OCI-LY3 (cell line): ENCODE measurements around the gene PDE8A.

Source experiments
- H2AFZ ChIP-seq: fragments of 200-600, 300-600 bp; shearing (Covaris generic); 2 replicates; pipeline ENCODE4 v1.6.0; 2014; ENCODE audit warnings: antibody characterized with exemption, low read depth, low read length
- H3K27ac ChIP-seq: fragments of 200-600, 300-600 bp; sonication (generic); 2 replicates; pipeline ENCODE4 v1.5.1; 2014; ENCODE audit warnings: mild to moderate bottlenecking, low read length, moderate library complexity, mixed read lengths
- H3K27me3 ChIP-seq: fragments of 200-600, 300-600 bp; sonication (generic); 2 replicates; pipeline ENCODE4 v1.6.1; 2014; ENCODE audit warnings: low read depth, low read length, mixed read lengths
- H3K36me3 ChIP-seq: fragments of 200-600, 300-600 bp; sonication (generic); replicated peaks from 2 replicates; pipeline ENCODE3; 2014; ENCODE audit warnings: low read depth, low read length, mixed read lengths
- H3K4me1 ChIP-seq: fragments of 300-600, 200-600 bp; sonication (generic); 2 replicates; pipeline ENCODE4 v1.6.1; 2014; ENCODE audit warnings: low read length, mixed read lengths
- H3K4me2 ChIP-seq: fragments of 200-600, 300-600 bp; sonication (generic); 2 replicates; pipeline ENCODE4 v1.6.1; 2014; ENCODE audit warnings: low read length, mixed read lengths
- H3K4me3 ChIP-seq: fragments of 300-600, 200-600 bp; sonication (generic); 2 replicates; pipeline ENCODE4 v1.5.1; 2014; ENCODE audit warnings: antibody characterized with exemption, mild to moderate bottlenecking, low read length, moderate library complexity
- H3K79me2 ChIP-seq: fragments of 300-600, 200-600 bp; shearing (Covaris generic); 2 replicates; pipeline ENCODE4 v1.6.1; 2014; ENCODE audit warnings: mild to moderate bottlenecking, low read length, mixed read lengths
- H3K9ac ChIP-seq: fragments of 300-600, 200-600 bp; shearing (Covaris generic); 2 replicates; pipeline ENCODE4 v1.6.0; 2014; ENCODE audit warnings: mild to moderate bottlenecking, low read length, moderate library complexity
- H3K9me3 ChIP-seq: fragments of 200-600, 300-600 bp; shearing (Covaris generic); 2 replicates; pipeline ENCODE4 v1.6.1; 2014; ENCODE audit warnings: low read length, mixed read lengths; ENCODE audit not compliant: insufficient read depth
- H4K20me1 ChIP-seq: fragments of 200-600, 300-600 bp; sonication (generic); 2 replicates; pipeline ENCODE4 v1.6.1; 2016; ENCODE audit warnings: low read length, mixed read lengths; ENCODE audit not compliant: insufficient read depth
- EZH2phosphoT487 ChIP-seq: fragments of 200-600 bp; shearing (Covaris generic); IDR thresholded peaks from 2 replicates; pipeline ENCODE4 v1.6.1; 2018; ENCODE audit warnings: antibody characterized with exemption, mixed run types, low read depth
- TF ChIP-seq, protein P1 (sequence below): fragments of 200-600, 300-600 bp; sonication (generic); IDR thresholded peaks from 2 replicates; pipeline ENCODE4 v1.5.1; 2014; ENCODE audit warnings: antibody characterized with exemption, low read length, low read depth

The PDE8A gene

DNA sequence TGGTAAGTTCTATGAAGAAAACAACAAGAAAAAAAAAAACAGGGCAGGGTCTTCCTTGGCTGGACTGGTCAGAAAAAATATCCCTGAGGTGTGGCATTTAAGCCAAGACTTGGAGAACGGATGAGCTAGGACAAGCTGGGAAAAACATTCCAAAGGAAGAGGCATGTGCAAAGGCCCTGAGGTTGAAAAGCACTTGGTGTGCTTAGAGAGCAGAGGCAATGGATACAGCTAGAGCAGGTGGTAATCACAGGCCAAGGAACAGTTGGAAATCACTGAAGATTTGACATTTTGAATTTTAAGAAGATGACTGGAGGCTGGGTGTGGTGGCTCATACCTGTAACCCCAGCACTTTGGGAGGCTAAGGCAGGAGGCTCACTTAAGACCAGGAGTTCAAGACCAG, 42.9 kb upstream of the PDE8A start:
- no peak overlapping the region for H2AFZ ChIP-seq
- no peaks in the 10 kb centered on the region for H4K20me1 ChIP-seq
- no peak overlapping the region for H3K27ac ChIP-seq
- H3K36me3 ChIP-seq: no peaks in the 10 kb centered on the region
- no peak overlapping the region for H3K4me2 ChIP-seq
- no peaks in the 10 kb centered on the region for H3K9me3 ChIP-seq
- H3K27me3 ChIP-seq: peaks cover 15% of the 10 kb centered on the region
- H3K4me3 ChIP-seq: no peak overlapping the region
- no peak for TF ChIP-seq EZH2phosphoT487
- TF ChIP-seq, protein P1, sequence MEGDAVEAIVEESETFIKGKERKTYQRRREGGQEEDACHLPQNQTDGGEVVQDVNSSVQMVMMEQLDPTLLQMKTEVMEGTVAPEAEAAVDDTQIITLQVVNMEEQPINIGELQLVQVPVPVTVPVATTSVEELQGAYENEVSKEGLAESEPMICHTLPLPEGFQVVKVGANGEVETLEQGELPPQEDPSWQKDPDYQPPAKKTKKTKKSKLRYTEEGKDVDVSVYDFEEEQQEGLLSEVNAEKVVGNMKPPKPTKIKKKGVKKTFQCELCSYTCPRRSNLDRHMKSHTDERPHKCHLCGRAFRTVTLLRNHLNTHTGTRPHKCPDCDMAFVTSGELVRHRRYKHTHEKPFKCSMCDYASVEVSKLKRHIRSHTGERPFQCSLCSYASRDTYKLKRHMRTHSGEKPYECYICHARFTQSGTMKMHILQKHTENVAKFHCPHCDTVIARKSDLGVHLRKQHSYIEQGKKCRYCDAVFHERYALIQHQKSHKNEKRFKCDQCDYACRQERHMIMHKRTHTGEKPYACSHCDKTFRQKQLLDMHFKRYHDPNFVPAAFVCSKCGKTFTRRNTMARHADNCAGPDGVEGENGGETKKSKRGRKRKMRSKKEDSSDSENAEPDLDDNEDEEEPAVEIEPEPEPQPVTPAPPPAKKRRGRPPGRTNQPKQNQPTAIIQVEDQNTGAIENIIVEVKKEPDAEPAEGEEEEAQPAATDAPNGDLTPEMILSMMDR: no peak
- H3K4me1 ChIP-seq: no peaks in the 10 kb centered on the region
- H3K9ac ChIP-seq: no peak overlapping the region
- no peaks in the 10 kb centered on the region for H3K79me2 ChIP-seq

DNA sequence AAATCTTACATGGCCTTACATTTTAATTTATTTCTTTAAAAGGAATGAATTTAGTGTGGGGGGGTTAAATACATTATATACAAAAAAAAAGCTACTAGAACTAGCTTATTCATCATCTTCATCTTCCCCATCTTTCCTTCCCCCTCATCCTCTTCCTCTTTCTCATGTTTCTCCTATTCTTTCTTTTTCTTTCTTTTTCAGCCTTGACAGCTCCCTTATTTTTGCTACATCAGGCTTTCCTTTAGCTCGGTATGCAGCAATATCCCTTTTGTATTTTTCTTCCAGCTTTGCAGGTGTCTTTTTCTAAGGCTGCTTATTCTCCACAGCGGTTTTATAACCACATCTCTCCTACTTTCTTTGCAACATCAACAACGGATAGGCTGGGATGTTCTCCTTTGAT, 41.3 kb upstream of the PDE8A start:
- no peak overlapping the region for H3K4me2 ChIP-seq
- no peaks in the 10 kb centered on the region for H3K36me3 ChIP-seq
- H2AFZ ChIP-seq: no peak overlapping the region
- H3K9me3 ChIP-seq: no peaks in the 10 kb centered on the region
- no peak for TF ChIP-seq EZH2phosphoT487
- TF ChIP-seq, protein P1: no peak
- H3K27me3 ChIP-seq: peaks cover 15% of the 10 kb centered on the region
- H3K9ac ChIP-seq: no peak overlapping the region
- H4K20me1 ChIP-seq: no peaks in the 10 kb centered on the region
- no peak overlapping the region for H3K27ac ChIP-seq
- no peaks in the 10 kb centered on the region for H3K79me2 ChIP-seq
- no peak overlapping the region for H3K4me3 ChIP-seq
- H3K4me1 ChIP-seq: no peaks in the 10 kb centered on the region

DNA sequence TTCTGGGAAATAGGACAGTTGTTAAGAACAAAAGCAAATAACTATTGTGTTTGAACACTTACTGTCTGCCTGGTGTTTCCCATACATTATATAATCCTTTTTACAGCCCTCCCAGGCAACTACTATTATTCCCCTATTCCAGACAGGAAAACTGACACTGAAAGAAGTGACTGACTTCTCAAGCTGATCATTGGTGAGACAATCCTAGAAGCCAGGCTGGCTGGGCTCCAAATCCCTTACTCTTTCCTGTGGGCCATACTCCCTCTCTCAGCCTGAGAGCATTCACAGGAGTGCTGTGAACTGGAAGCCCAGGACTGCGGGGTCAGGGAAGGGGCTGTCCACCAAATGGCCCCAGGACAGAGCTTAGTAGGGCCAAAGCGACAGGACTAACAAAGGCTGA, 39.2 kb upstream of the PDE8A start:
- Histone ChIP-seq H3K4me1 (no peaks in the 10 kb centered on the region), H3K4me2 (no peak overlapping the region), H4K20me1 (no peaks in the 10 kb centered on the region), H3K4me3 (no peak overlapping the region), H3K36me3 (no peaks in the 10 kb centered on the region), H2AFZ (no peak overlapping the region), H3K27ac (no peak overlapping the region), H3K27me3 (peaks cover 13% of the 10 kb centered on the region), H3K9ac (no peak overlapping the region), H3K9me3 (no peaks in the 10 kb centered on the region), H3K79me2 (no peaks in the 10 kb centered on the region)
- TF ChIP-seq, protein P1: no peak
- TF ChIP-seq EZH2phosphoT487: no peak

DNA sequence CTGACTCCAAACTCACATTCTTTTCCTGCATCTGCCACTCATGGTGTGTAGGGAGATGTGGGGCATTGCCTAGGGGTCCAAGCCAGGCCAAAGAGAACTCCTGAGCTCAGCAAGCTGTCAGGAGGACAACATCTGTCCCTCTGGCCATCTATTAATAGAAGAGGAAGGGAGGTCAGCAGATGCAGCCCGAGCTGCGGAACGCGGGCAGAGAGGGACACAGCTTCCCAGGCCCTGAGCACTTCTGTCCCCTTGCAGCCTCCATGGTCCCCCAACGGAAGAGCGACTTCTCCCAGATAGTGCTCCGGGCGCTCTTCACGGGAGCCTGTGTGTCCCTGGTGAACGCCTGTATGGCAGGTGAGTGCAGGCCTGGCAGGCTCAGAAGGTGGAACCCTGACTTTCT, 37.3 kb upstream of the PDE8A start:
- no peak overlapping the region for H2AFZ ChIP-seq
- 0 out of 2 replicates have a peak, but pooled peaks cover 5% of the 10 kb centered on the region for H3K27me3 ChIP-seq
- H3K9ac ChIP-seq: no peak overlapping the region
- no peaks in the 10 kb centered on the region for H3K79me2 ChIP-seq
- no peaks in the 10 kb centered on the region for H3K36me3 ChIP-seq
- H3K4me3 ChIP-seq: no peak overlapping the region
- no peak overlapping the region for H3K4me2 ChIP-seq
- H4K20me1 ChIP-seq: no peaks in the 10 kb centered on the region
- TF ChIP-seq, protein P1: no peak
- TF ChIP-seq EZH2phosphoT487: no peak
- no peaks in the 10 kb centered on the region for H3K9me3 ChIP-seq
- H3K27ac ChIP-seq: no peak overlapping the region
- no peaks in the 10 kb centered on the region for H3K4me1 ChIP-seq
